GM19468 (cell line): ENCODE data around the gene RBM23.

Experiments
- ATAC-seq: cut with Tn5 transposase; IDR thresholded peaks from one replicate; pipeline ENCODE4 v1.9.1; 2021; ENCODE audit warnings: mild to moderate bottlenecking, moderate library complexity, moderate number of reproducible peaks; ENCODE audit not compliant: unreplicated experiment; ENCODE audit errors: extremely low read depth

Gene RBM23

GRCh38 chr14:22887260-22887989 lies 31.5 kb downstream of the RBM23 start:
- no peak for ATAC-seq

GRCh38 chr14:22886500-22887259 lies 32.3 kb downstream of the RBM23 start:
- peak; percentile 48 for ATAC-seq

- ATAC-seq, result no peak
These were observed 33.0 kb downstream of the RBM23 start for GRCh38 chr14:22885975-22886374.

- ATAC-seq, result no peak
These were observed 34.0 kb downstream of the RBM23 start for GRCh38 chr14:22884738-22885523.

GRCh38 chr14:22884076-22884737 lies 34.7 kb downstream of the RBM23 start:
- no peak for ATAC-seq

GRCh38 chr14:22883173-22883976 lies 35.6 kb downstream of the RBM23 start, which contains the start of gene REM2:
Gene REM2, plus strand, starts transcription at chr14:22883222. Its CDS starts 66 bp downstream, at chr14:22883288.
- ATAC-seq, result no peak

- no peak for ATAC-seq
These were observed 36.3 kb downstream of the RBM23 start for GRCh38 chr14:22882529-22883172.

GRCh38 chr14:22882064-22882463 lies 36.9 kb downstream of the RBM23 start:
- no peak for ATAC-seq

- no peak for ATAC-seq
These were observed 40.4 kb downstream of the RBM23 start for GRCh38 chr14:22878271-22879246.

GRCh38 chr14:22877000-22877501 lies 41.9 kb downstream of the RBM23 start:
- no peak for ATAC-seq

- ATAC-seq, result no peak
These were observed 43.1 kb downstream of the RBM23 start for GRCh38 chr14:22875748-22876319.

GRCh38 chr14:22875003-22875747 lies 43.8 kb downstream of the RBM23 start:
- ATAC-seq, result no peak

- ATAC-seq, result no peak
These were observed 46.0 kb downstream of the RBM23 start for GRCh38 chr14:22872833-22873520.

GRCh38 chr14:22872033-22872832 lies 46.7 kb downstream of the RBM23 start:
- no peak for ATAC-seq
